ENCODE results near the gene TMEM14C. TPM values are rescaled to one million over a fixed set of nuclear protein-coding genes. Genes with fewer than 3 reads are reported as not detected.

The TMEM14C gene
- polyA plus RNA-seq, 2 of the 4 experiments (the other 2 are of a cell fraction): 152 to 230 TPM

- TF ChIP-seq ZC3H11A (IDR thresholded peaks at IDR 0.05): no peak
- peak; percentile 50 for TF ChIP-seq FOSL2 (IDR thresholded peaks at IDR 0.05)
- peak; percentile 94 for TF ChIP-seq FOSL2 (CRISPR knock-in tag; IDR thresholded peaks at IDR 0.05)
- TF ChIP-seq MAFK (IDR thresholded peaks at IDR 0.05; ENCODE audit: partially characterized antibody): peak; percentile 99
- TF ChIP-seq CBX8 (IDR thresholded peaks at IDR 0.05): no peak
- TF ChIP-seq EP300 (IDR thresholded peaks at IDR 0.05): peak in 1 of 2 experiments; percentile 35; a peak in 1 of 5 replicates
- TF ChIP-seq NR3C1 (IDR thresholded peaks at IDR 0.05): no peak
- TF ChIP-seq TFCP2L1 (CRISPR knock-in tag; IDR thresholded peaks at IDR 0.05): no peak
- no peak; a peak in 2 of 5 replicates for TF ChIP-seq JUN (IDR thresholded peaks at IDR 0.05)
- TF ChIP-seq, protein P1, sequence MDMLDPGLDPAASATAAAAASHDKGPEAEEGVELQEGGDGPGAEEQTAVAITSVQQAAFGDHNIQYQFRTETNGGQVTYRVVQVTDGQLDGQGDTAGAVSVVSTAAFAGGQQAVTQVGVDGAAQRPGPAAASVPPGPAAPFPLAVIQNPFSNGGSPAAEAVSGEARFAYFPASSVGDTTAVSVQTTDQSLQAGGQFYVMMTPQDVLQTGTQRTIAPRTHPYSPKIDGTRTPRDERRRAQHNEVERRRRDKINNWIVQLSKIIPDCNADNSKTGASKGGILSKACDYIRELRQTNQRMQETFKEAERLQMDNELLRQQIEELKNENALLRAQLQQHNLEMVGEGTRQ (IDR thresholded peaks at IDR 0.05): no peak
- TF ChIP-seq CEBPB (IDR thresholded peaks at IDR 0.05): peak in 1 of 2 experiments; percentile 51; a peak in 1 of 4 replicates
- no peak for TF ChIP-seq FOXS1 (CRISPR knock-in tag; IDR thresholded peaks at IDR 0.05)
Observed at GRCh38 chr6:10759312-10759839, 36.5 kb downstream of the TMEM14C start (continued).

- 9% methylated on average over 6 of the region's 6 CpGs for WGBS (ENCODE audit: missing lambda C conversion rate)
- ChIA-PET CTCF (interaction anchor here (0.6 to 3.5 kb wide), 19 partner anchors 9 to 679 kb away, joined by 3 to 18 read pairs (median 4); partner anchors contain the start of genes C6orf52, PAK1IP1 and TMEM14B), POLR2A (interaction anchor here (1.8 kb wide), 1 partner anchor 37 kb away, joined by 6 read pairs; the partner anchor contains the start of gene TMEM14C)
- ATAC-seq: peak; percentile 89 to 92
- Histone ChIP-seq H3K4me2 (peak overlapping the region; percentile 63), H3K4me3 (no peak overlapping the region), H3K4me1 (peaks cover 30% of the 10 kb centered on the region), H3K9me3 (no peaks in the 10 kb centered on the region), H3K27ac (peak overlapping the region; percentile 48 to 87)
- no peak for FAIRE-seq
- DNase-seq (ENCODE audit: low read depth in 1 of 2, low spot score in 1 of 2): peak; percentile 40 to 71
- TF ChIP-seq HOXB13 (CRISPR knock-in tag; IDR thresholded peaks at IDR 0.05; ENCODE audit: low read depth): no peak
- peak; percentile 40 for TF ChIP-seq JUNB (IDR thresholded peaks at IDR 0.05)
- TF ChIP-seq NPAS2 (CRISPR knock-in tag; IDR thresholded peaks at IDR 0.05; ENCODE audit: borderline replicate concordance): no peak
- TF ChIP-seq ELK1 (IDR thresholded peaks at IDR 0.05; ENCODE audit: low read depth, low read length): no peak
- TF ChIP-seq, protein P2, sequence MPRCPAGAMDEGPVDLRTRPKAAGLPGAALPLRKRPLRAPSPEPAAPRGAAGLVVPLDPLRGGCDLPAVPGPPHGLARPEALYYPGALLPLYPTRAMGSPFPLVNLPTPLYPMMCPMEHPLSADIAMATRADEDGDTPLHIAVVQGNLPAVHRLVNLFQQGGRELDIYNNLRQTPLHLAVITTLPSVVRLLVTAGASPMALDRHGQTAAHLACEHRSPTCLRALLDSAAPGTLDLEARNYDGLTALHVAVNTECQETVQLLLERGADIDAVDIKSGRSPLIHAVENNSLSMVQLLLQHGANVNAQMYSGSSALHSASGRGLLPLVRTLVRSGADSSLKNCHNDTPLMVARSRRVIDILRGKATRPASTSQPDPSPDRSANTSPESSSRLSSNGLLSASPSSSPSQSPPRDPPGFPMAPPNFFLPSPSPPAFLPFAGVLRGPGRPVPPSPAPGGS (IDR thresholded peaks at IDR 0.05): no peak
- TF ChIP-seq ESRRA (IDR thresholded peaks at IDR 0.05; ENCODE audit: borderline replicate concordance, low read length): no peak
- no peak for TF ChIP-seq HOXA7 (CRISPR knock-in tag; IDR thresholded peaks at IDR 0.05)
- 0 out of 2 replicates have a peak, but pooled peaks have one; percentile 8 for TF ChIP-seq MAX (IDR thresholded peaks at IDR 0.05)
- TF ChIP-seq MAFK (IDR thresholded peaks at IDR 0.05; ENCODE audit: partially characterized antibody): peak; percentile 63
- no peak for TF ChIP-seq CEBPB (IDR thresholded peaks at IDR 0.05)
- TF ChIP-seq MAZ (IDR thresholded peaks at IDR 0.05; ENCODE audit: borderline replicate concordance, low read depth, low read length): no peak
- TF ChIP-seq MYC (IDR thresholded peaks at IDR 0.05; ENCODE audit: borderline replicate concordance, low read length): no peak
- TF ChIP-seq CHD2 (IDR thresholded peaks at IDR 0.05; ENCODE audit: low read length, partially characterized antibody): no peak
- TF ChIP-seq GATA3 (IDR thresholded peaks at IDR 0.05; ENCODE audit: borderline replicate concordance): peak; percentile 35; the same call in 1 of the 2 replicates
- TF ChIP-seq JUN (IDR thresholded peaks at IDR 0.05): no peak
- peak; percentile 44; the same call in 1 of the 2 replicates for TF ChIP-seq FOSL2 (IDR thresholded peaks at IDR 0.05)
- peak; percentile 58; the same call in 1 of the 2 replicates for TF ChIP-seq FOSL2 (CRISPR knock-in tag; IDR thresholded peaks at IDR 0.05)
- no peak for TF ChIP-seq ZSCAN20 (CRISPR knock-in tag; IDR thresholded peaks at IDR 0.05)
- no peak for TF ChIP-seq HMGXB4 (CRISPR knock-in tag; IDR thresholded peaks at IDR 0.05; ENCODE audit: borderline replicate concordance)
- no peak for TF ChIP-seq RARB (CRISPR knock-in tag; IDR thresholded peaks at IDR 0.05)
- no peak for TF ChIP-seq CBX8 (IDR thresholded peaks at IDR 0.05)
- no peak for TF ChIP-seq FOXS1 (CRISPR knock-in tag; IDR thresholded peaks at IDR 0.05)
- no peak for TF ChIP-seq HEYL (CRISPR knock-in tag; IDR thresholded peaks at IDR 0.05)
- no peak for TF ChIP-seq RFX5 (IDR thresholded peaks at IDR 0.05)
- TF ChIP-seq CHD4 (IDR thresholded peaks at IDR 0.05; ENCODE audit: borderline replicate concordance): no peak
- TF ChIP-seq NFE2L2 (conservative IDR thresholded peaks at IDR 0.05; ENCODE audit: low read length): no peak
- TF ChIP-seq BHLHE40 (IDR thresholded peaks at IDR 0.05; ENCODE audit: low read depth, low read length): no peak
- no peak for TF ChIP-seq TP53 (CRISPR knock-in tag; IDR thresholded peaks at IDR 0.05)
- TF ChIP-seq NR3C1 (IDR thresholded peaks at IDR 0.05): no peak
- TF ChIP-seq RAD21 (conservative IDR thresholded peaks at IDR 0.05 in 1 of 2, IDR thresholded peaks at IDR 0.05 in 1 of 2): no peak
- TF ChIP-seq FOSB (CRISPR knock-in tag; IDR thresholded peaks at IDR 0.05): no peak
- TF ChIP-seq SREBF2 (IDR thresholded peaks at IDR 0.05): no peak
Observed at GRCh38 chr6:10759884-10760329, 37.0 kb downstream of the TMEM14C start.

Measured in A549 (cell line).